HCT116 (cell line): ENCODE data around the gene ITPK1. TPM values are rescaled to one million over a fixed set of nuclear protein-coding genes. Genes with fewer than 3 reads are reported as not detected.

ENCODE experiments used
- ATAC-seq: fragments of 200-7000 bp; cut with Tn5 transposase; 2 replicates; pipeline ENCODE4 v1.9.1; 2020; ENCODE audit warnings: mild to moderate bottlenecking, moderate library complexity
- BruUV-seq: library from RNA; stranded (reverse); fragments of 400-500 nt; replicated peaks from 2 replicates; lab custom pipeline; 2021; lab: Mats Ljungman, UMichigan
- CTCF ChIA-PET: fragments of 300-600 bp; sonication (Branson Sonifier 250); formaldehyde crosslinking; loops from one replicate; lab custom pipeline; 2021; ENCODE audit warnings: antibody characterized with exemption; lab: Charles Lee
- POLR2A ChIA-PET: fragments of 300-600, 350-600 bp; sonication (Branson Sonifier 250); formaldehyde crosslinking; loops from one replicate; lab custom pipeline; 2021; ENCODE audit warnings: antibody characterized with exemption; lab: Charles Lee
- RAD21 ChIA-PET, 2 experiments: fragments of 300-600 bp; sonication (Branson Sonifier 250); formaldehyde crosslinking; loops; one replicate each; lab custom pipeline; 2023; ENCODE audit warnings: low total read pairs in 2 of 2; ENCODE audit not compliant: uncharacterized antibody in 2 of 2, unreplicated experiment in 2 of 2, low non-redundant PET in 1 of 2; lab: Charles Lee
- DNase-seq: peaks from one replicate; pipeline ENCODE4 v3.0.0-alpha.2; 2010; ENCODE audit warnings: low read depth, low spot score
- H2AFZ ChIP-seq: fragments of 200-600 bp; shearing (Covaris generic), sonication (generic); 2 replicates; pipeline ENCODE4 v1.6.1; 2017; ENCODE audit warnings: low read depth, mixed run types, mixed read lengths, antibody characterized with exemption, low read length; ENCODE audit not compliant: poor library complexity, severe bottlenecking
- H3K27ac ChIP-seq: 2 replicates; pipeline ENCODE4 v1.5.1; 2012; ENCODE audit warnings: low read depth, low read length
- H3K27me3 ChIP-seq: fragments of 200-600 bp; sonication (generic); 2 replicates; pipeline ENCODE4 v1.6.1; 2016; ENCODE audit warnings: mixed run types, low read length, mixed read lengths; ENCODE audit not compliant: insufficient read depth
- H3K36me3 ChIP-seq, 2 experiments: fragments of 200-500 bp in 1 of 2; fragments of 200-600 bp in 1 of 2; sonication (Bioruptor generic) in 1 of 2; sonication (generic) in 1 of 2; 2 replicates each; pipeline versions ENCODE4 v1.5.1 to v1.6.1; 2014 to 2016; ENCODE audit warnings: low read length in 2 of 2, inconsistent platforms in 1 of 2, mixed read lengths in 1 of 2, mixed run types in 1 of 2; ENCODE audit not compliant: insufficient read depth in 2 of 2, control insufficient read depth in 1 of 2
- H3K4me1 ChIP-seq, 2 experiments: fragments of 200-600 bp in 1 of 2; sonication (generic) in 1 of 2; 2 replicates each; pipeline versions ENCODE4 v1.5.1 to v1.6.1; 2012 to 2017; ENCODE audit warnings: low read length in 2 of 2, inconsistent platforms in 1 of 2, mild to moderate bottlenecking in 1 of 2, mixed read lengths in 1 of 2, mixed run types in 1 of 2, moderate library complexity in 1 of 2; ENCODE audit not compliant: insufficient read depth in 2 of 2, control insufficient read depth in 1 of 2
- H3K4me2 ChIP-seq: fragments of 200-600 bp; sonication (generic); 2 replicates; pipeline ENCODE4 v1.6.1; 2017; ENCODE audit warnings: mixed run types, low read length, mixed read lengths
- H3K4me3 ChIP-seq, 2 experiments: fragments of 200-600 bp in 1 of 2; sonication (generic) in 1 of 2; replicated peaks in 1 of 2; 2 replicates each; pipeline ENCODE4 v1.5.1; 2011 to 2016; ENCODE audit warnings: low read length in 2 of 2, control low read depth in 1 of 2, low read depth in 1 of 2, mild to moderate bottlenecking in 1 of 2, mixed read lengths in 1 of 2, mixed run types in 1 of 2
- H3K79me2 ChIP-seq: fragments of 200-600 bp; sonication (generic); 2 replicates; pipeline ENCODE4 v1.6.1; 2017; ENCODE audit warnings: mild to moderate bottlenecking, mixed run types, low read length, moderate library complexity, mixed read lengths; ENCODE audit not compliant: insufficient read depth
- H3K9ac ChIP-seq: fragments of 200-600 bp; sonication (generic); 2 replicates; pipeline ENCODE4 v1.6.1; 2016; ENCODE audit warnings: low read length, mixed read lengths
- H3K9me2 ChIP-seq: fragments of 200-600 bp; sonication (generic), shearing (Covaris generic); 2 replicates; pipeline ENCODE4 v1.6.1; 2017; ENCODE audit warnings: mixed run types, mild to moderate bottlenecking, moderate library complexity; ENCODE audit not compliant: insufficient read depth
- H3K9me3 ChIP-seq, 2 experiments: fragments of 200-500 bp in 1 of 2; fragments of 200-600 bp in 1 of 2; sonication (Bioruptor generic) in 1 of 2; sonication (generic) in 1 of 2; 2 replicates each; pipeline ENCODE4 v1.6.1; 2014 to 2017; ENCODE audit warnings: low read length in 2 of 2, mixed read lengths in 2 of 2, inconsistent platforms in 1 of 2, low read depth in 1 of 2, mild to moderate bottlenecking in 1 of 2, mixed run types in 1 of 2, moderate library complexity in 1 of 2; ENCODE audit not compliant: control insufficient read depth in 1 of 2, insufficient read depth in 1 of 2
- H4K20me1 ChIP-seq: fragments of 200-600 bp; sonication (generic), shearing (Covaris generic); 2 replicates; pipeline ENCODE4 v1.6.1; 2017; ENCODE audit warnings: mixed run types, mild to moderate bottlenecking, moderate library complexity; ENCODE audit not compliant: insufficient read depth
- ATF3 ChIP-seq: IDR thresholded peaks from 2 replicates; pipeline ENCODE4 v1.6.1; 2012
- CEBPB ChIP-seq: IDR thresholded peaks from 2 replicates; pipeline ENCODE4 v1.6.1; 2012; ENCODE audit warnings: low read depth
- CTCF ChIP-seq, 3 experiments: fragments of 200-600 bp in 1 of 3; sonication (generic) in 1 of 3; IDR thresholded peaks in 2 of 3; conservative IDR thresholded peaks in 1 of 3; 2 replicates each; pipeline ENCODE4 v1.5.1; 2012 to 2017; ENCODE audit warnings: low read depth in 2 of 3, low read length in 2 of 3, antibody characterized with exemption in 1 of 3, borderline replicate concordance in 1 of 3, control low read depth in 1 of 3, mild to moderate bottlenecking in 1 of 3, mixed read lengths in 1 of 3, mixed run types in 1 of 3, moderate library complexity in 1 of 3; ENCODE audit not compliant: insufficient read depth in 1 of 3
- ELF1 ChIP-seq: IDR thresholded peaks from 2 replicates; pipeline ENCODE4 v1.6.1; 2012; ENCODE audit warnings: low read depth, borderline replicate concordance
- EZH2 ChIP-seq: fragments of 200-600 bp; sonication (generic); IDR thresholded peaks from 2 replicates; pipeline ENCODE4 v1.6.1; 2017; ENCODE audit warnings: antibody characterized with exemption, mixed run types
- POLR2A ChIP-seq: IDR thresholded peaks from 2 replicates; pipeline ENCODE4 v1.7.0; 2011; ENCODE audit warnings: borderline replicate concordance; ENCODE audit not compliant: insufficient read depth, insufficient read length; ENCODE audit errors: extremely low read depth
- POLR2AphosphoS5 ChIP-seq: IDR thresholded peaks from 2 replicates; pipeline ENCODE4 v1.6.1; 2011; ENCODE audit warnings: mild to moderate bottlenecking, low read depth, low read length, moderate library complexity
- SIN3A ChIP-seq: IDR thresholded peaks from 2 replicates; pipeline ENCODE4 v1.6.1; 2012; ENCODE audit warnings: low read depth
- SRF ChIP-seq: IDR thresholded peaks from 2 replicates; pipeline ENCODE4 v1.6.1; 2012; ENCODE audit warnings: low read depth
- TCF7L2 ChIP-seq: IDR thresholded peaks from 2 replicates; pipeline ENCODE4 v1.7.0; 2011; ENCODE audit warnings: borderline replicate concordance, inconsistent platforms; ENCODE audit not compliant: insufficient read depth, insufficient read length; ENCODE audit errors: extremely low read depth
- YY1 ChIP-seq: IDR thresholded peaks from 2 replicates; pipeline ENCODE4 v1.6.1; 2011; ENCODE audit warnings: low read length, low read depth, moderate library complexity, mild to moderate bottlenecking; ENCODE audit not compliant: insufficient replicate concordance; ENCODE audit errors: extremely low read depth
- ZBTB33 ChIP-seq: IDR thresholded peaks from 2 replicates; pipeline ENCODE4 v1.6.1; 2011; ENCODE audit warnings: mild to moderate bottlenecking, low read length, moderate library complexity; ENCODE audit not compliant: insufficient replicate concordance; ENCODE audit errors: extremely low read depth
- ZFX ChIP-seq: fragments of 450-650 bp; IDR thresholded peaks from 2 replicates; pipeline ENCODE4 v1.6.1; 2017
- ZNF274 ChIP-seq: fragments of 200-500 bp; sonication (Bioruptor generic); IDR thresholded peaks from 2 replicates; pipeline ENCODE4 v1.6.1; 2014; ENCODE audit warnings: mild to moderate bottlenecking, low read depth, low read length, inconsistent platforms
- intact Hi-C: fragments of 100-400 bp; cut with micrococcal nuclease; formaldehyde crosslinking; loops from 2 replicates; pipeline ENCODE4 v1.10.0; 2022
- total RNA-seq: library from RNA; stranded (reverse); gene quantifications from one replicate; pipeline ENCODE4 v1.2.1, GENCODE V29; 2021; ENCODE audit not compliant: unreplicated experiment

The ITPK1 gene
- total RNA-seq, 1 experiment from 2014 or later = 70.2 TPM

DNA sequence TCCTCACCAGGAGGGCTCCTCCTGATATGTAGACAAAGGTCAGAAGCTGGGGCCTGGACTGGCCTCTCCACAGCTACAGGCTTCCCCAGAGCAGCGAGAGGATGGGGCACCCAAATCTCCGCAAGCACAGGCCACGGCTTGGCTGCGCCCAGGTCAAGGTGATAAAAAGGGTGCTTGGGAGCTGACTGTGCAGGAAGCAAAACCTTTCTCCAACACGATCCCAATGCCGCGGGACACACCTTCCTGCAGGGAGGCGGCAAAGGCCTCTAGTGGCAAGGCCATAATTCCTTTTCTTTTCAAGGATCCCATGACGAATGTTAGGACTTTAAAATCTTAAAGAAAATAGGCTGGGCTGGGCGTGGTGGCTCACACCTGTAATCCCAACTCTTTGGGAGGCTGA is 13.6 kb downstream of the ITPK1 start:
- intact Hi-C loops = no loop called here
- DNase-seq = no peak
- Histone ChIP-seq H3K36me3 (no peaks in the 10 kb centered on the region), H3K9me3 (no peaks in the 10 kb centered on the region), H3K27me3 (no peaks in the 10 kb centered on the region), H3K27ac (no peak overlapping the region), H3K9ac (no peak overlapping the region), H3K79me2 (peaks cover 58% of the 10 kb centered on the region), H3K4me3 (no peak overlapping the region), H2AFZ (no peak overlapping the region), H3K9me2 (no peaks in the 10 kb centered on the region), H3K4me2 (no peak overlapping the region), H3K4me1 (peaks cover 24 to 40% of the 10 kb centered on the region in 2 experiments), H4K20me1 (no peaks in the 10 kb centered on the region)
- no TSS peak for BruUV-seq
- CTCF ChIA-PET = interaction anchor here (3.3 kb wide), 1 partner anchor 11 kb away, joined by 19 read pairs; no protein-coding TSS in a partner anchor
- RAD21 ChIA-PET = no interaction called here
- ATAC-seq = no peak
- POLR2A ChIA-PET = no interaction called here
- no peak for TF ChIP-seq EZH2
- TF ChIP-seq ELF1 = no peak
- TF ChIP-seq POLR2AphosphoS5 = no peak
- TF ChIP-seq YY1 = no peak
- TF ChIP-seq CTCF (IDR thresholded peaks at IDR 0.05 in 2 of 3, conservative IDR thresholded peaks at IDR 0.05 in 1 of 3; ENCODE audit: borderline replicate concordance in 1 of 3, insufficient read depth in 1 of 3, low read depth in 2 of 3, low read length in 2 of 3) = no peak
- TF ChIP-seq ZFX = no peak
- TF ChIP-seq SIN3A = no peak
- no peak for TF ChIP-seq POLR2A
- TF ChIP-seq TCF7L2 = no peak
- TF ChIP-seq CEBPB = no peak
- no peak for TF ChIP-seq ZBTB33
- TF ChIP-seq ATF3 = no peak
- no peak for TF ChIP-seq ZNF274
- TF ChIP-seq SRF = no peak
